Measurements from ENCODE around the gene AGRN. TPM values are rescaled to one million over a fixed set of nuclear protein-coding genes. Genes with fewer than 3 reads are reported as not detected.

The AGRN gene
- total RNA-seq, 1 experiment from 2014 or later: 175 TPM

DNA sequence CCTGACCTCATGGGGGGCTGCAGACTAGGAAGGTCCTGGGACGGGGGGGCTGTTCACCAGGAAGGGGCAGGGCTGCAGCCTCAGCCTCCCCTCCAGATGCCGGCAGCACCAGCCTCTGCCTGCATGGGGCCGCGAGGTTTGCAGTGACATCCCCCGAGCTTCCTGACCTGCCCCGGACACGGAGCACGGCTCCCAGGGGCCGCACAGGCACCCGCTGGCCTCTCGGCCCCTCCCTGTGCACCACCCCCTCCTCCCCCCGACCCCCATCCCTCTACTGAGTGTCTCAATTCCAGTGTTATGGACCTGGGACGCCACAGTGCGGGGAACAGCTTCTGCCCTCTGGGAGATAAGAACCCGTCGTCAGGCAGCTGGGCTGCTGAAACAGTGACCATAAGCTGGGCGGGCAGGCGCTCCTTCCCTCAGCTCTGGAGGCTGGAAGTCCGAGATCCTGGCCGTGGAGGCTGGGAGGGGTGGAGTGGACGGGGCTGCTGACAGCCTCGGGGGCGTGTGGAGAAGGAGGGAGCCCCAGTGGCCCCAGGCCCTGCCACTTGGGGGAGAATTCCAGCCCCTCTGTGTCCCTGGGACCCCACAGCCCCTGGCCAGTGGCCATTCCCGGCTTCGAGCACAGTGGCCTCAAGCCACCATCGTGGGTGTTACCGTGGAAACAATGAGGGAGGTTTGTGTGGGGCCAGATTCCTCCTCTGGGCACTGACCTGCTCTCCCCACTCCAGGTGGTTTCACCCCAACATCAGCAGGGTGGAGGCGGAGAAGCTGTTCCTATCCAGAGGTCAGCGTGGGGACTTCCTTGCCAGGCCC is 42.6 kb downstream of the AGRN start:
- H4K5ac ChIP-seq (ENCODE audit: insufficient read length, low read depth, low read length): no peak overlapping the region
- no peak for DNase-seq
- peaks cover 6% of the 10 kb centered on the region; the same call in 1 of the 2 replicates for H3K27me3 ChIP-seq (ENCODE audit: insufficient read depth, low read length)
- WGBS (ENCODE audit: extremely low coverage, insufficient read length, low lambda C conversion rate): no CpG with 5 or more reads among the region's 29 CpGs
- no peak overlapping the region for H2BK12ac ChIP-seq (ENCODE audit: insufficient read length, low read depth, low read length)
- no peak overlapping the region for H2BK15ac ChIP-seq (ENCODE audit: low read depth, low read length)
- no peak overlapping the region for H3T11ph ChIP-seq (ENCODE audit: low read length)
- H3K79me1 ChIP-seq (ENCODE audit: insufficient read depth, low read depth, low read length, poor library complexity, severe bottlenecking): no peaks in the 10 kb centered on the region
- Mint-ChIP-seq H3K27ac (no peak overlapping the region), H3K27me3 (ENCODE audit: low read depth) (peaks cover 64% of the 10 kb centered on the region), H3K4me1 (peaks cover 20 to 25% of the 10 kb centered on the region in 2 experiments), H3K4me3 (no peak overlapping the region), H3K9me3 (no peaks in the 10 kb centered on the region), H3K36me3 (ENCODE audit: insufficient read depth in 1 of 3, low read depth in 3 of 3) (no peaks in the 10 kb centered on the region)
- no peaks in the 10 kb centered on the region for H3K4me1 ChIP-seq (ENCODE audit: insufficient read depth, low read length)
- no peak overlapping the region for H3K4ac ChIP-seq (ENCODE audit: low read depth, low read length)
- H3K23me2 ChIP-seq (ENCODE audit: insufficient read length, low read depth, low read length, poor library complexity, severe bottlenecking): peaks cover 8% of the 10 kb centered on the region
- H4K91ac ChIP-seq (ENCODE audit: insufficient read length, low read depth, low read length): no peak overlapping the region
- H3K9me3 ChIP-seq (ENCODE audit: control insufficient read depth, low read depth, low read length): no peaks in the 10 kb centered on the region
- no peak overlapping the region for H2BK5ac ChIP-seq (ENCODE audit: insufficient read length, low read length)
- H3K23ac ChIP-seq (ENCODE audit: insufficient read length, low read depth, low read length): no peak overlapping the region
- H2BK120ac ChIP-seq (ENCODE audit: low read depth, low read length, poor library complexity, severe bottlenecking): no peak overlapping the region
- no peak overlapping the region for H2BK20ac ChIP-seq (ENCODE audit: low read depth, low read length, poor library complexity, severe bottlenecking)
- no peaks in the 10 kb centered on the region for H4K20me1 ChIP-seq (ENCODE audit: control insufficient read depth, insufficient read depth, insufficient read length)
- no peak overlapping the region for H2AFZ ChIP-seq (ENCODE audit: low read length)
- no peak overlapping the region for H2AK5ac ChIP-seq (ENCODE audit: insufficient read length, low read length)
- H4K8ac ChIP-seq (replicated peaks; ENCODE audit: insufficient read length, low read depth, low read length): no peak overlapping the region
- no peak overlapping the region for H3K4me2 ChIP-seq (ENCODE audit: insufficient read depth, insufficient read length, low read length)
- no peak overlapping the region for H3K56ac ChIP-seq (ENCODE audit: insufficient read length, low read depth, low read length)
- no peak overlapping the region; the same call in 1 of the 2 replicates for H3K14ac ChIP-seq (ENCODE audit: insufficient read depth, low read length)
- TF ChIP-seq, protein P1, sequence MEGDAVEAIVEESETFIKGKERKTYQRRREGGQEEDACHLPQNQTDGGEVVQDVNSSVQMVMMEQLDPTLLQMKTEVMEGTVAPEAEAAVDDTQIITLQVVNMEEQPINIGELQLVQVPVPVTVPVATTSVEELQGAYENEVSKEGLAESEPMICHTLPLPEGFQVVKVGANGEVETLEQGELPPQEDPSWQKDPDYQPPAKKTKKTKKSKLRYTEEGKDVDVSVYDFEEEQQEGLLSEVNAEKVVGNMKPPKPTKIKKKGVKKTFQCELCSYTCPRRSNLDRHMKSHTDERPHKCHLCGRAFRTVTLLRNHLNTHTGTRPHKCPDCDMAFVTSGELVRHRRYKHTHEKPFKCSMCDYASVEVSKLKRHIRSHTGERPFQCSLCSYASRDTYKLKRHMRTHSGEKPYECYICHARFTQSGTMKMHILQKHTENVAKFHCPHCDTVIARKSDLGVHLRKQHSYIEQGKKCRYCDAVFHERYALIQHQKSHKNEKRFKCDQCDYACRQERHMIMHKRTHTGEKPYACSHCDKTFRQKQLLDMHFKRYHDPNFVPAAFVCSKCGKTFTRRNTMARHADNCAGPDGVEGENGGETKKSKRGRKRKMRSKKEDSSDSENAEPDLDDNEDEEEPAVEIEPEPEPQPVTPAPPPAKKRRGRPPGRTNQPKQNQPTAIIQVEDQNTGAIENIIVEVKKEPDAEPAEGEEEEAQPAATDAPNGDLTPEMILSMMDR (conservative IDR thresholded peaks at IDR 0.05): no peak
- no peak overlapping the region for H3K18ac ChIP-seq (ENCODE audit: insufficient read length, low read depth, low read length)
- no peak overlapping the region for H3K27ac ChIP-seq (ENCODE audit: insufficient read length, low read depth, low read length)
- no peak overlapping the region for H3K9ac ChIP-seq (ENCODE audit: extremely low read depth, insufficient read length, low read length)
- no peaks in the 10 kb centered on the region for H3K79me2 ChIP-seq (ENCODE audit: insufficient read depth, low read length)

Measured in H9 (cell line).